NCI-H446 treated with DMSO at 0.1 percent for 48 hours (cell line): ENCODE results near the gene ATXN7.

Experiments
- DNase-seq: peaks from one replicate; lab custom pipeline; 2025; lab: John Stamatoyannopoulos, UW

ATXN7 gene

GRCh38 chr3:64022451-64023186 is 159.0 kb downstream of the ATXN7 start:
- no peak for DNase-seq

GRCh38 chr3:64023187-64023860 is 159.7 kb downstream of the ATXN7 start, which contains the start of gene PSMD6:
PSMD6 (minus strand) TSS chr3:64023494; CDS start chr3:64023419, 75 bp downstream.
- peak; percentile 42 for DNase-seq

- DNase-seq = no peak
Observed at GRCh38 chr3:64023861-64024223, 160.2 kb downstream of the ATXN7 start.

GRCh38 chr3:64026346-64026745 is 162.7 kb downstream of the ATXN7 start:
- no peak for DNase-seq

DNA sequence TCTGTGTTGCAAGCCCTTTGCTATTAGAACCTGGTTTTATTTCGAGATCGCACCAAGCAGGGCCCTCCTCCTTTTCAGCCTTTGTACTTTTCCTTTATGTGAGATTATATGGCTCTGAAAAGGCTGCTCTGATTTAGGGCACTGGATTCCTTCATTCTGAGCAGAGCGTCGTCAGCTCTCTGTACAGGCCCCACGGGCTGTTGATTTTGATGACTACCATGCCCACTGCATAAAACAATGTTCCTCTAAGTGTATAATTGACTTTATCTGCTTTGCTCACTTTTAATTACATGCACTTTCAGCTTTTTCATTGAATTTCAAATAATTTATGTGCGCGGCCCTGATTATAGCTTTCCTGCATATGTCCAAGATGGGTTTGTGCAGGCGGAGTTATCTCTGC is 164.0 kb downstream of the ATXN7 start:
- no peak for DNase-seq

DNA sequence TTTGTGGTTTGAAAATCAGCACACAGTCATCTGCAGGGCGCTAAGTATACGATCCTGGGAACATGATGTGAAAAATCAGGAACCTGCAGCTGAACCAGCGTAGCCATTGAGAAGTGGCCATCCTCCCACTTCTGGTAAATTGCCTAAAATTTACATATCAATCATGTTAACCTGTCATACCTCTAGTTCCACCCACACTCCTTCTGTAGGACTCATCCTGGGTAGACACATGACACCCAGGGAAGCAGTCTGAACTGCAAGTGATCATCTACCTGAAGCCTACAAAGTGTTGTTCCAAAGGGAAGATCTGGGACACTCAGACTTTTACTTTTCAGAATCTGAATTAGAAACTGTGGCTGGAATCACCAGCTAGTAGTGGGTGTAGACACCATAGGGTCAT is 165.1 kb downstream of the ATXN7 start:
- DNase-seq = no peak

DNA sequence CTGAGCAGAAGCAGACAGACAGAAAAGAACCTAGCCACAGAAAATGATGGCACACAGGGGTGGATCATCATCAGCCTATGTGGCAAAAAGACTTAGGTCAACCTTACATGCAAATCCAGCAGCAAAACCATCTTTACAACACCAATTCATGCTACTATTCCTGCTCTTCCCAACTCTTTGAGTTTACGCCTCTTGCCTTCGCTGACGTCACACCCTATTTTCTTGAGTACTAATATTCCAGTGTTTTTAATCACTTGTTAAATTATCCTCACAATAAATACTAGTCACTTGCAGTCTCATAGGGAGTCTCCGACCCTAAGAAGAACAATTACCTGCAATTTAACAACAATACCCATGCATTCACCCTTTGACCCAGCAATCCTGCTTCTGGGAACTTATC is 165.6 kb downstream of the ATXN7 start:
- DNase-seq = no peak

GRCh38 chr3:64030741-64031140 is 167.1 kb downstream of the ATXN7 start:
- peak; percentile 8 for DNase-seq

DNA sequence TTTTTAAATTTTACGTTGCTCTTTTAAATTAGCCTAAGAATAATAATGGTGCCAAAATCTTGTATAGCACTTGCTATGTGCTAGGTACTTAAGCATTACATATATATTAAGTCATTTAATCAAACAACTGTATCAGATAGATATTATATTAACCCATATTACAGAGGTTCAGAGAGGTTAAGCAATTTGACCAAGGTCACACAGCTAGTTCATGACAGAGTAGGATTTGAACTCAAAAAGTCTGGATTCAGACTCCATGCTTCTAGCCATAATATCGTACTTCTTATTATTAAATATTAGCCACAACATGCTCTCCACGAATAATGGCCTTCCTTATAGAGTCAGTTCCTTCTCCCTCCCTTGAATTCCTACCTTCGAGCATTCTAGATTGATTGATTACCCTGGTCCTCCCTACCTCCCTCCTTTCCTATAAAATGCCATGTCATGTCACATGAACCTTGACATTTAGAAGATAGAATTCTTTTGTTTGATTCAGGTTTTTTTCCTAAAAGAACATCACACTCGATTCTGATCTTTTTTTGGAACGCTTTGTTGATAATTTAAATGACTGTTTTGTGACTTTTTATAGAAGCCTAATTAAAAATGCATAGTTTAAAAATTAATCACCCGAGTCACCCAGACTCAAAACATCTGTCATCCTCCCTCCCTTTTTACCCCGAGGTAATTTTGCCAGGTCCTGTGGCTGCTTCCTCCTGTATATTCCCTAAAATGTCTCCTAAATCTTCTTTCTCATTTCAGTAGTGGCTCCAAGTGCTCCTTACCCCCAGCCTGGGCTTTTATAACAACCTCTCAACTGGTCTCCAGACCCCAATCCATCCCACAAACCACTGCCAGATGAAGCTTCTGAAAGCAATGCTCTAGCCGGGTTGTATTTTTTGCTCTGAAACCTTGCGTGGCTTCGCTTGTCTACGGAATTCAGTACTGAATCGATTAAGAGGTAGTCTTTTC is 168.2 kb downstream of the ATXN7 start:
- DNase-seq = peak; percentile 7

- no peak for DNase-seq
Observed at GRCh38 chr3:64033069-64033468, 169.4 kb downstream of the ATXN7 start.

GRCh38 chr3:64037084-64037483 is 173.4 kb downstream of the ATXN7 start:
- no peak for DNase-seq

- DNase-seq = no peak
Observed at GRCh38 chr3:64038253-64038767, 174.6 kb downstream of the ATXN7 start.

DNA sequence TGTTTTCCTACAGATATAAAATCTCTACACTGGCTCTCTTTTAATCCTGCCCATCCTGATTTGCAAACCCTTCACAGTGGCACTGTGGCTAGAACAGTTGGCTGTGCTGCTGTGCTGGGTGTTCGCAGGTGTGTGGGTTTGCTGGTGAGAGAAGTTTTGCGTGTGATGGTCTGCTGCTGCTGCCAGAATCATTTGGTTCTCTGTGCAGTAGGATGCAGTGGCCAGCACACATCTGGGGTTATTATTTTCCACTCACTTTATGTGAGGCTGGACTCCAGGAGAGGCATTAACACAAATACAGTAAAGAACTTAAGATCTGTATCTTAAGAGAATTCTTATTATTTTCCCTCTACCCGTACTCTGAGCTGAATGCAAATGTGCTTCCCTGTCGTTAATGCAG is 175.7 kb downstream of the ATXN7 start:
- DNase-seq = no peak

GRCh38 chr3:64039981-64040733 is 176.5 kb downstream of the ATXN7 start:
- DNase-seq = no peak

- no peak for DNase-seq
Observed at GRCh38 chr3:64042952-64043351, 179.3 kb downstream of the ATXN7 start.

GRCh38 chr3:64046592-64046991 is 182.9 kb downstream of the ATXN7 start:
- DNase-seq = no peak

- no peak for DNase-seq
Observed at GRCh38 chr3:64046996-64047594, 183.4 kb downstream of the ATXN7 start.

GRCh38 chr3:64047787-64048186 is 184.1 kb downstream of the ATXN7 start:
- no peak for DNase-seq

DNA sequence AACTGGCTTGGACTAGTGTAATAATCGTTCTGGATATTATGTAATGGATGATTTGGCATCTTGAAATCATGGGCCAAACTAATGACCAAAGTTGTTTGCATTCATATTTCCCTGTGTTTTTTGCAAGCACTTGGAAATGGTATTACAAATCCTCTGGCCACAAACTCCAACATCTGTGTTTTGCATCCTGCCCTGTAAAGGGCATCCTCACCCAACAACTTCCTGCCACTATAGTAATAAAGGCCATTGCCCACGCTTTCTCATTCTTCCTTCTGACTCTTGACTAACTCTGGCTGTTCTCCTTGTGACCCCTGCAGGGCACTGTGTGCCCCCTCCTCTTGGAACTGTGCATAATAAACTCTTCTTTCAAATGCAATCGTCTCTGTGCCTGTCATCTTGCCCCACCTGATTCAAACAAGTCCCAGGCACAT is 185.0 kb downstream of the ATXN7 start:
- no peak for DNase-seq

DNA sequence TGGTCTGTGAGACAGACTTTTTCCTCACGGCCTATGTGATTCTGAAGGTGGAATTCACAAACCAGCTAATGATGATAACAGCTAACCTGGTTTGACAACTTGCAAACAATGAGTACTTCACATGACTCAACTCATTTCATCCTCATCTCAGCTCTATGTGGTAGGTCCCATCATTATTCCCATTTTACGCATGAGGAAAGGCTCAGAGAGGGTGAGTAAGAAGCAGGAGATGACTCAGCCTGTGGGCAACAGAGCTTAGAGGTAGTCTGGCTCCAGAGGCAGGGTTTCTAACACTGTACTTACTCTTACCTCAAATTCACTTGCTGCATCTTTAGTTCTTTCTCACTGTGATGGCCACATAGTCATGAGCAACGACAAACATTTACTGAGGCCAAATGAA is 185.5 kb downstream of the ATXN7 start:
- no peak for DNase-seq

DNA sequence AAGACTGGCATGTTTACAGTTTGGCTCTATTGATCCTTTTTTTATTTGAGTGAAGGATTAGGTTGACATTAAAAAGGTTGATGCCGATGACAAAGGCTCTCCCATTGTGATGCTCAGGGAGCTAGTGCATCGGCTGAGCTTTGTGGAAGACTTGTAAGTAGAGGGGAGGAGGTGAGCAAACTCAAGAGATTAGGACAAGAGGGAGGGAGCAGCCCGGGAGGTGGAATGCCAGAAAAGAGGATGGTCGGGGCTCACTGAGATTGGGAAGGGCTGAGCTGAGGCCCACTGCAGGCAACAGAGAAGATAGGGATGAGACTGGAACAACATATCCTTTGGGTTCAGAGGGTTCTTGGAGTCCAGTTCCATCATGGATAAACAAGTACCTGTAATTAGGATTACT is 186.2 kb downstream of the ATXN7 start:
- DNase-seq = no peak
